ENCODE results near the gene SORCS2.
"Not testable (repeated sequence)": the region's sequence is repeated elsewhere in the genome, so short reads cannot be mapped to it uniquely, and the experiment has no call there.

The SORCS2 gene

DNA sequence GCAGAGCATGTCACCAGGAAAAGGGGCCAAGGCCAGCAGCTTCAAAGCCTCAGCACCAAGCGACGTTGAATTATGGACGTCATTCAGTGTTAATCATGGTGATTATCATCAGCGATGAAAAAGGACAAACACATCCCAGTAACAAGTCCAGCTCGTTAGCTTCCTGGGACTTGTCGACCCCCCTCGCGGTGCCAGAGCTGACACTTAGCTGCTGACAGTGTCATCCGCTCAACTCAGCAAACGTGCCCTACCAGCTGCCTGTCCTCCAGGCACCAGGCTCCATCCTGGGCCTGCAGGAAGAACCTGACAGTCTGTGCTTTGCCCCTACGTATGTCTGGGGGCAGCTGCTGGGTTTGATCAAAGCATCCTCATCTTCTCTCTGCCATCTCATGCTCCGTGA lies 379.4 kb downstream of the SORCS2 start:
- no peak for ATAC-seq

DNA sequence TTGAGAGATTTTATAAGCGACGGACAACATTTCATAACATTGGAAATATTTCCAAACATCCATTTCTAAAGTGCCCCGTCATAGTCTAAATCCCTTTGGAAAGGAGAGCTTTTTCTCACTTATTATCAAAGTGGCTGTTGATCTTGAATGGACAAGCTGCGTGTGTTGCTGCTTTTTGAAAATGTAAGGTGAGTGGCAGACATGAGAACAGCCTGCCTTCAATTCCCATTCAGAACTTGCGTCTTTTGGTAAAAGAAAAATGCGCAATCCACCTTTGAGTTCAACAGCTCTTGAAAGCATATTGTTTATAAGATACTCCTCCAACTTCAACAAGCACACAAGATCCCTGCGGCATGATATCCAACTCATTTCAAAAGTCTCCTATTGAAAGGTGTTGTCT lies 380.6 kb downstream of the SORCS2 start:
- ATAC-seq: no peak

DNA sequence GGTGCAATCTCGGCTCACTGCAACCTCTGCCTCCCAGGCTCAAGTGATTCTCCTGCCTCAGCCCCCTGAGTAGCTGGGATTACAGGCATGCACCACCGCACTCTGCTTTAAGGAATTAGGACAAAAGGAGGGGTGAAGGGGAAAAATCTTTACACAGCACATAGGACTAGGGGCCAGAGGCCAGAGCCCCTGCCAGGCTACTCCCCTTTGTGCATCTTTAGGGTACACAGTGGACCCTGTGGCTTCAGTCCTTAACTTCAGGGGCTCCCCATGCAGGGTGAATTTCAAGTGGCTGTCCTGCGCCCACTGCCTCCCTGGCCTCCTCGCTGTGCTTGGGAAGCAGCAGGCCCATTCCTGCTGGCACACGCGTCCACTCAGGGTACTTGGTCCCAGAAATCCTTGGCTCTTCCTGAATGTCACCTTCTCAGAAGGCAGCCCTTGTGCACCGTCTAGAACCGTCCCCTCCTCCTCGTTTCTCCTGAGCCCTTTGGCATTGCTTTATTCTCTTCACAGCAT lies 381.3 kb downstream of the SORCS2 start:
- ATAC-seq: no peak

DNA sequence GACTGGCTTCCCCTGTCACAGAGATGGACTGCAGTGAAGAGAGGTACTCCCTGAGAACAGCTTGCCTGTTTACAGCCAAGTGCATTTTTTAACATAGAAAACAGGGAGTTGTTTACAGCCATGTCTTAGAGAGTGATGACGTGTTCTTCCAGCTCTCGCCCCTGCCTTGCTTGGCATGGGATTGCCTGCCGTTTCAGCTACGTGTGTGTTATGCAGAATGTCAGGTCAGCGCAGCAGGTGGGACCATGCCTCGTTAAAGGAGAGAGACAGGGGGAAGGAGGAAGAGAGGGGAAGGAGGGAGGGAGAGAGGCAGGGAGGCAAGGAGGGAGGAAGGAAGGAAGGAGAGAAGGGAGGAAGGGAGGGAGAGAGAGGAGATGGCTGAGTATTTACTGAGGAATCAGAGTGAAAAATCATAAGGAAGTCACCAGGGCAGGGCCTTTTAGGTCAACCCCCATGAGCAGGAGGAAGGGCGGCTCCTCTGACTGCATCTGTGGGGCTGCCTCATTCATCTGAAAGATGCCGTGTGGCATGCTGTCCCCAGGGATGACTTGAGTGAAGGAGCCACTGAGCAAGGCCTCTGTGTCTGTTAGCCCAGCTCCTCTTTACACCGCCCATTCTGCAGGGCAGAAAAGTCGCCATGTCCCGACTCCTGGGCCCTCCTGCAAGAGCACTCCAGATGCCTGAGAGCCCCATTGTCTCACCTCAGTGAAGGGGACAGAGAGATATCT lies 382.1 kb downstream of the SORCS2 start:
- ATAC-seq: no peak

DNA sequence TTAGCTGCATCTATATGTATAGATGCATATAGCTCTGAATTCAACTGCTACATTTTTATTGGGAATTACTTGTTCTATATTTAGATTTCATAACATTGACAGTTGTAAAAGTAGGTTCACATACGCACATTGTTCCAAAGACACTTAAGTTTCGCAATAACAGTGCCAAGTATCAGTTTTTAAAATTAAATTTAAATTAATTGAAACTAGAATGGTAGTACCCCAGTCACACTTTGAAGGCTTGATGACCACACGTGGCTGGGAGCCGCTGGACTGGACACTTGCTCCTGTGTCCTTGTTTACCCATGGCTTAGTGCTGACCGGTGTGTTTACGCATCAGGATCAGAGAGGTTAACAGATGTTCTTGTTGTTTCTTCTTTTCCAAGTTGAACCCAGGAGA lies 383.1 kb downstream of the SORCS2 start:
- ATAC-seq: no peak

DNA sequence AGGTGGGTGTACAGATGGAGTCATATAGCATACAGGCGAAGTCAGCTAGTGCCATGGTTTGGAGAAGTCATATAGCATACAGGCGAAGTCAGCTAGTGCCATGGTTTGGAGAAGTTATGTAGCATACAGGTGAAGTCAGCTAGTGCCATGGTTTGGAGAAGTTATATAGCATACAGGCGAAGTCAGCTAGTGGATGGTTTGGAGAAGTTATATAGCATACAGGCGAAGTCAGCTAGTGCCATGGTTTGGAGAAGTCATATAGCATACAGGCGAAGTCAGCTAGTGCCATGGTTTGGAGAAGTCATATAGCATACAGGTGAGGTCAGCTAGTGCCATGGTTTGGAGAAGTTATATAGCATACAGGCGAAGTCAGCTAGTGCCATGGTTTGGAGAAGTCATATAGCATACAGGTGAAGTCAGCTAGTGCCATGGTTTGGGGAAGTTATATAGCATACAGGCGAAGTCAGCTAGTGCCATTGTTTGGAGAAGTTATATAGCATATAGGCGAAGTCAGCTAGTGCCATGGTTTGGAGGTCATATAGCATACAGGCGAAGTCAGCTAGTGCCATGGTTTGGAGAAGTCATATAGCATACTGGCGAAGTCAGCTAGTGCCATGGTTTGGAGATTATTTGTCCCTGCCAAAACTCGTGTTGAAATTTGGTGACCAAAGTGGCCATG lies 385.2 kb downstream of the SORCS2 start:
- ATAC-seq: not testable (repeated sequence)

DNA sequence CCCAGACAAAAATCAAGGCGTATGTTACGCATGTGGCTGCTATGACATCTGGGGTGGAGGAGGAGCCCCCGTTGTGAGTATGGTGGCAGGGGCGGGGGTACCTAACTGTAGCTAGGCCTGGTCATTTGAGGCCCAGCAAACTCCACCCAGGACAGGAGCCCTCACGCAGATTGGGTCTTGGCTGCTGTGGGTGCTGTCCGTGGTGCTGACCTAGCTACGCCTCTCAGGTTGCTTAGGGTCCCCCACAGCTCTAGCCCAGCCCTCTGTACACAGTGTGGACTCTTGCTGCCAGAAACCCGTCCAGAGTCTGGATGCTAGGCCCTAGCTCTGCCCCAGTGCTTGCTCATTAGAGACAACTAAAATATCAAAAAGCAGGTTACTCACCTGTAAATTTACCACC lies 389.1 kb downstream of the SORCS2 start:
- ATAC-seq: no peak

DNA sequence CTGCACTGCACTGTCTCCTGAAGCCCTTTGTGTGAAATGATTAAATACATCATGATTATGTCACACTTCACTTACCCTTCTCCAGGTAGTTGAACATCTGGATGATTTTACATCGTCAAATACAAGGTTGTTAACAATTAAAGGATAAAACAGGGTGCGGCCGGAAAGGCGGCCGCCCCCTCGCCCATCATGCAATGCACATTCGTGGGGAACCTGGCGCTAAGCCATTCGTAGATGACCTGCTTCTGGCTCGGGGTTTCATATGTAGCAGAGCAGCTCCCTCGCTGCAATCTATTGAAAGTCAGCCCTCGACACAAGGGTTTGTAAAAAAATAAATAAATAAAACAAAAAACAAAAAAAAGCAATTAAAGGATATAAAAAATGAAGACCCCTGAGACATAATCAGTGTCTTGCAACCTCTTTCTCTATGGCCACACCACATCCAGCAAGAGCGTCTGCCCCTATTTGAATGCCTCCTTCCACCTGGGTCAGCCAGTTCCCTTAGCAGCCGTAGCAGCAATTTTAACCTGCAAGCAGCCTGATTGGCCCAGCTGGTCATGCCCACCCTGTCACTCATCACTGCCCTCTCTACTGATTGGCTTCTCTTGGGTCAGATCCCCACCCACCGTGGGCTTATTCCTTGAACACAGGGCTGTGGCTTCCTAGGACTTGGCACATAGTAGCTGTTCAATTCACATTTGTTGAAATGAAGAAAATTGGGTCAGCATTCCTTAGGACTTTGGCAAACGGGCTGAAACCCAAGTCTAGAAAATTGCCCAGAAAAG lies 390.2 kb downstream of the SORCS2 start:
- ATAC-seq: no peak

DNA sequence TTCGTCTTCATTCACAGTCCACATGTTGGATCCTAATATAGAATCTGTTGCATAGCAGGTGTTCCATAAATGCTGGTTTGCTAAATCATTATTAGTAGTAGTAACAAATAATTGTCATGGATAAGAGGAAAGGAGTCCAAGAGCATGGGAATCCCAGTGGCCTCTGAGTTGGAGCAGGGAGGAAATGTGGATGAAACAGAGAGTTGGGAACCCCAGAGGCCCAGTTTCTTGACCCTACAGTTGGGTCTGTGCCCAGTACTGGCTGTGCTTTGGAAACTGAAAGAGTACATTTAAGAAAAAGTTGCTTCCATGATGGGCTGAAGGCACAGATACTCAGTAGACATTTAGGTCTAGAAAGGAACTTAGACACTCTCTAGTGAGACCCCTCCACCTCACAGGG lies 391.8 kb downstream of the SORCS2 start:
- ATAC-seq: no peak

DNA sequence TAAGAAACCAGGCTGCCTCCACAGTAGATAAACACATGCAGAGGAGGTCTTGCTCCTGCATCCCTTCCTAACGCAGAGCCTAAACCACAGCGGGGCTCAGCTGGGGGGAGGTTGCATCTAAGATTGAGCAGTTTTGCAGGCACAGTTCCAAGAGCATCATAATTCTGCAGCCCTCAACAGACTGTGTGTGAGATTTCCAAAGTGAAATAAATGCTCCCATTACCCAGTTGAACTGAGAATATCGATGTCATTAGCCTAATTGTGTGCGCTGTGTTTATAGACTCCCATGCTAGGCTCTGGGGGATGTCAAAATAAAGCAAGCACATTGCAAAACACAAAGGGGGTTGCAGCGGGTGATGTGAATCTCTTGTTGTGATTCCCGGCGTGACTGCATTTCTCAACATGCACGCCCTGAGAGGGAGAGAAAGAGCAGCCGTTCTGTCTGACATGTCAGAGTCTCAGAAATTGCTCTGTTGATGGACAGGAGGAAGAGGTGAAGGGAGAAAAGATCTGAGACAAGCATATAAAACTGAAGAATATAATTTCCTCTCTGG lies 392.3 kb downstream of the SORCS2 start:
- no peak for ATAC-seq

DNA sequence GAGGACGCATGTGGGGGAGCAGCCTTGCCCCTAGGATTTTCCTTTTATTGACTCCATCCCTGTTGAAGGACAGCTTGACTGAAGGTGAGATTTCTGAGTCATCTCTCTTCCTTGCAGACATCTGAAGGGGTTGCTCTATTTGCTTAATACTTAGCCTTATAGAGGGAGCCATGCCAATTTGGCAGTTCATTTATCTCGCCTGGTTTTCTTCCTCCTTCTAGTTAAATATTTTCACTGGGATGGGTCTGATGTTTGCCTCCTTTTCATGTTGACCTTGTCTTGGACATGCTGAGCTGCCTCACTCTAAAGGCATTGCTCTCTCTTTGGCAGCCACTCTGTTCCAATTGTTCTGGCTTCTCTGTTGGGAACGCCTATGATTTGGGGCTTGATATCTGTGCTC lies 393.4 kb downstream of the SORCS2 start:
- no peak for ATAC-seq

DNA sequence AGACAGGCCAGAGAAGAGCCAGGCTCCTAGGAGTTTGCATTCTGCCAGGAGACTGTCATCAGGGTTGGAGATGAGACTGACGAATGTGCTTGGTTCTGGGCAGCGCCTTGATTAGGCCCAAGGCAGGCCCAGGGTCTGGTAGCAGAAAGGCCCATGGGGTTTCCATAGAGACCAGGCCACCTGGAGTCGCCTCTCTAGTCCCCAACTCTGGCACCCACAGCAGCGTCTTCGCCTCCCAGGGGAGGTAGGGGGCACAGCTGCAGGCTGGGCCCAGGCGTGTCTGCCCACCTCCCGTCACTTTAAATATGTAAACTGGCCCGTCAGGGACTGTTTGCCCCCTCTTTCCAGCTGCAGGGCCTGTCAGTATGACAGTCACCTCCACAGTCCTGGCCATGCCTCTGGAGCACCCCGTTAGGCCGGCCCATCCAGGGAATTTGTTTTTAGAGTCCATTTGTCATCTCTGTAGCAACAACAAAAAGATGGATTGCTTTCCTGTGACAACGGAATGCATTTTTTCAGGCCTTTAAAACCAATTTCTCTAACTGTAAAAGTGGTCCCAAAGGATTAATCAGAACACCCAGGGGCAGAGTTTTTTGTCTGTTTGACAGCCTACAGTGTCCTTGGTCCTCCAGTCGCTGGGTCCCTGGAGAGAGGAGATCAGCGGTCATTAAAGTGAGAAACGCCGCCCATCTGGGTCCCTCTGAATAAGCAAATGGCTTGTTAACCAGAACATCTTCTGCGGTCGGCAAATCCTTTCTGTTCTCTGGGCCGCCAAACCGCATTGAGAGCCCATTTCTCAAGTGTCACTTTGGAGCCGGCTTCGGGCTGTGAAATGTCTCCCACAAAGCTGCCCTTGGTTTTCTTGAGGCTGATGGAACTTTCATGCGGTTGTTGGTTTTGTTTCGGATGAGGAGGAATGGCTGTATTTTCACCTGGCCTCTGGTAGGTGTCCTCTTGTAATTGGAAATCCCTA lies 395.4 kb downstream of the SORCS2 start:
- no peak for ATAC-seq

DNA sequence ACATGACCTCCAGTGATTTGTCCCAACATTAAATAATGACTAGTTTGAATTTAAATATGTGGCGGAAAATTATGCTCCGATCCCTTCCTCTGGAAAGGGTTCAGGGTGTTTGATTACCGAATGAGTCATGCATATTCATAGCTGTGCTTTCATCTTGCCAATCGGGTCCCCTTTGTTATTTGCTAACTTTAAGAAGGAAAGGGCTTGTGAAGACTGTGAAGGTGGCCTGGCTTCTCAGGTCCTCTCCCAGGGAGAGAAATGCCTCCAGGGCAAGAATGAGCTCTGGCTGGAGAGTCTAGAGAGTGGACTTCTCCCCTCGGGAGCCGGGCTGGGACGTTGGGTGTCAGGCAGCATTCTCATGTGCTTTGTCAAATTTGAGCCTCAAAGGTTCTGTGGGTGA lies 397.9 kb downstream of the SORCS2 start:
- no peak for ATAC-seq

DNA sequence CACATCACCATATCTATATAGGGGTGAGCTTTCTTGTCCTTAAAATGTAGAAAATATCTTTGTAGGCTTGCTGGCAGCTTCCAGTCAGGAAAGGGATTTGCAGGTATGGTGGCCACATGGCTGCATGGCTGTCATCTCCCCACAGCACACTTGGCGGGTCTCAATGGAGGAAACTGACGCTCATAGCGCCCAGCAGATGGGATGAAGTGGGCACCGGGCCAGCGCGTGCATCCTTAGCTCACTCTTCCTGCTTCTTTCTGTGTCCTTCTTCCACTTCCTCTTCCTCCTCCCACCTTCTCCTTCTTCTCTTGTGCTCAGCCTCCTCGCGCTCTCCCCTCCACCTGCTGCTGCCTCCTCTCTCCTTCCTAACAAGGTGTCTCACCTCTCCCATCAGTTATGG lies 398.6 kb downstream of the SORCS2 start:
- no peak for ATAC-seq

DNA sequence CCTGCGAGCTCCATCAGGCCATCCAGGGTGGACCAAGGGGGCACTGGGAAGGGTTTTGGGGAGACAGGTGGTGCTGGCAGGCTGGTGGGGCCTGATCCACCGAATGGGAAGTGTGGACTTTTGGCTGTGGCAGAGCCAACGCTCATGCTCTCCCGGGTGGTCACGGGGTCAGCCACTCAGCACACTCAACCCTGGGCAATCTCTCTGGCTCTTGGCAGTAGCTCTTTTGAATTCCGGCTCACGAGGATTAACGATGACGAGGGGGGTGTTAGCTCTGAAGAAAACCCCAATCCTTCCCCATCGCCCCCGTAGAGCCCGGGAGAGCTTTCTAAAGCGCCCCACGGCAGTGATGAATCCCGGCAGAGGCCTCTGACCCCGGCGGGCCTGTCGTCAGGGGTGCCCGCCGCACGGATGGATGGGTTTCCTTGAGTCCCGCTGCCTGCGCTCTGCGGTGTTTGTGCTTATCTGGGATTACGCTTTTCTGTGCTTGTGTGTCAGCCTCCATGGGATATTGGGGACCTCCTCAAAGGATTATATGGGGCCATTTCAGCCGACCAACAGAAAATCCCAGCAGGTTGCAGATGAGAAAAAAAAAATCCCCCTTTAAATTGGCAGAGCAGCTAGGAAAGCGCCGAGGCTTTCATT lies 399.2 kb downstream of the SORCS2 start:
- no peak for ATAC-seq

DNA sequence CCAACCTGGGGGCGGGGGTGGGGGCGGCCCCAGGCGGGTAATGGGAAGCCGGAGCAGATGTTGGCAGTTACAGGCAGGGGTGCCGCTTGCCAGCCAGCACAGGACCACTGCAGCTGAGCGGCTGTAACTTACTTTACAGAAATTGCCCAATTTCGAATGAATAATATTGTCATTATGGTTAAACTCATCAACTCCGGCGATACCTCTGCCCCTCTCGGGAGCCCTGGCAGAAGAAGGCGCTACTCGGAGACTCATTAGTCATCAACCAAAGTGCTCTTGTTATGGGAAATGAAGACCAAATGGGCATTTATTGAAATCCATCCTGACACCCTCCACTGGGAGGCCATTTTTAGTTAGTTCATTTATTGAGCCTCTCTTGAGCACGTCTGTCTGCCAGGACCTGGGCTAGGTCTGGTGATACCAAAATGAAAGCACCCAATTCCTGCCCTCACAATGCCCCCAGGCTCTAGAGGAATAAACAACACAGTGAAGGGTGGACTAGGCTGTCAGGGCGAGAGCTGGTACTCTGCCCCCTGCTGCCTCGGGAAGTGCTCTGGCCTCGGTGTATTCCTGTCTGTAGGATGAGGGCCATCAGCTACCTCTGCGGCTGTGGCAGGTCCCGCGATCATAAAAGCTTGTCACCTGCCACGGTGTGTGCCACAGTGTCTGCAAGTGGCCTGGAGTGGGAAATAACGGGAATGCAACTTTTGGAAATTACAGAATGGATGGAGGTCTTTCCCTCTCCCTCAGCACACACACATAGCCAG lies 401.5 kb downstream of the SORCS2 start:
- no peak for ATAC-seq

DNA sequence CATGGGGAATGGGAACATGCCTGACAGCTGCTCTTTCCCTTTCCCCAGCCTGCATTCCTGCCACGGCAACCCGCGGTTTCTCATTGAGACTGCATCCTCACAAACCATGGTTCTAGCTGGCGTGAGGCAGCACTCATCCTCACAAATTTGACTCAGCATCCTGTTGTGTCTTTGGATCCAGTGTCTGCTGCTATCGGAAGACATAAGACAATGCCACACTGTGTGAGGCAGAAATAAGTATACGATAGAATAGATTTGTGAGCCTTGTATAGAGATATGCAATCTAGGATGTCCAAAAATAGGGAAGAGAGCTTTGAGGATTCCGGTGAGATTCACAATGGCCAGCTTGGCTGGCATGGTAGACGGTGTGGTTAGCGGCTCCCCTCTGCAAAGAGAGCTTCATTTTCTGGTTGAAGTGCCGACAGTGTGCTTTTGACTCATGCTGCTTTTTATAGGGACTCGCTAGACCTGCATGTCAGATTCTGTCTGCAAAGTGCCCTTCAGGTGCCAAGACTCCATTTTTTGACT lies 403.7 kb downstream of the SORCS2 start:
- no peak for ATAC-seq

DNA sequence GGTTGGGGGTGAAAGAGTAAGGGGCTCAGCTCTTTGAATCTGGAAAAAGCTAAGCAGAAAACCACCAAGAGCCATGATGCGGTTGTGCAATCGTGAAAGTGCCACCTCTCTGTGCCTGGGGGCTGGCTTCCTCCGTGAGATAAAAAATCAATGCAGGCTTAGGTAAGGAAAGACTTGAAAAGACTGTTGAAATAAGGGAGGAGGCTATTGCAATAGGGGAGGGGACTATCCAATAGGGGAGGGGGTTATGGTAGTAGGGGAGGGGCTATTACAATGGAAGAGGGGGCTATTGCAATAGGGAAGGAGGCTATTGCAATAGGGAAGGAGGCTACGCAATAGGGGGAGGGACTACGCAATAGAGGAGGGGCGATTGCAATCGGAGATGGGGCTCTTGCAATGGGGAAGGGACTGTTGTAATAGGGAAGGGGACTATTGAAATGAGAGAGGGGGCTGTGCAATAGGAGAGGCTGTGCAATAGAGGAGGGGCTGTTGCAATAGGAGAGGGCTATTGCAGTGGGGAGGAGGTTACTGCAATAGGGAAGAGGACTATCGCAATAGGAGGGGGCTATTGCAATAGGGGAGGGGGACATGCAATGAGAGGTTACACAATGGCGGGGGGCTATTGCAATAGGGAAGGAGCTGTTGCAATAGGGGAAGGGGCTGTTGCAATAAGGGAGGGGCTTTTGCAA lies 404.7 kb downstream of the SORCS2 start:
- no peak for ATAC-seq

DNA sequence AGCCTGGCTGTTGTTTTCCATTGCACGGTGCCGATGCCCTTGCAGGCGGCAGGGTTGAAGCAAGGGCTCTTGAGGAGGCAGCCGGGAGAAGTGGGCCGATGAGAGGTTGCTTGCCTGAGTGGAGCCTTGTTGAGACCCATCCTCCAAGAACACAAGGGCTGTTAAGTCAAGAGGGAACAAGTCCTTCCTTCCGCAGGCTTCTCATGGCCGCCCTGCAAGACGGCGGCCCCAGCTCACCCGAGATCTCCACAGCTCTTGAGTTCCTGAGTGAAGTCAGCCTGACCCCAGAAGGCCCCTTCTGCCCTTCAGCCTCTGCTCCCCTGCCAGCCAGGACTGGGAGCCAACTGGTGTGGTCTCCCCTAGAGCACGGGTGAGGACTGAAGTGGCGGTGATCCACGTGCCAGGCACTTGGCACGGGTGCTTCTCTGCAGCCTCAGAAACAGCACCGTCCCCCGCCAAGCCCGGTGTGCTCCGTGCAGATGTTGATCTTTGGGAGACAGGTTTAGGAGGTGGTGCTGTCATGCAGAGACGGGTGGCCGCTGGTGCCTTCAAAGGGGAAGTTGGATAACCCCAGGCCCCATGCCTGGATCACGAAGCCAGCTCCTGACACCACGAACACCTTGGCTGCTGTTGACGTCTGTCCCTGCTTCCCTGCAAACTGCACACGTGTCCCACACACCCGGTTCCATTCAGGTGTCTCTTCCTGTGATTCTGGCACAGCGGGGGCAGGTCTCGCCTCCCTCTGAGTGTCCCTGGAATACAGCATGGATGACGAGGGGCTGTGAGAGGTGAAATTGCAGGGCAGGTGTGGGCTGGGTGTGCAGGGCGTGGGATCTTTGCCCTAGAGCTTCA lies 406.8 kb downstream of the SORCS2 start:
- ATAC-seq: no peak
